Measurements from ENCODE around the gene TEP1. TPM values are rescaled to one million over a fixed set of nuclear protein-coding genes. Genes with fewer than 3 reads are reported as not detected.

Gene TEP1
- total RNA-seq, 1 donor from 2014 or later: 28.4 TPM

DNA sequence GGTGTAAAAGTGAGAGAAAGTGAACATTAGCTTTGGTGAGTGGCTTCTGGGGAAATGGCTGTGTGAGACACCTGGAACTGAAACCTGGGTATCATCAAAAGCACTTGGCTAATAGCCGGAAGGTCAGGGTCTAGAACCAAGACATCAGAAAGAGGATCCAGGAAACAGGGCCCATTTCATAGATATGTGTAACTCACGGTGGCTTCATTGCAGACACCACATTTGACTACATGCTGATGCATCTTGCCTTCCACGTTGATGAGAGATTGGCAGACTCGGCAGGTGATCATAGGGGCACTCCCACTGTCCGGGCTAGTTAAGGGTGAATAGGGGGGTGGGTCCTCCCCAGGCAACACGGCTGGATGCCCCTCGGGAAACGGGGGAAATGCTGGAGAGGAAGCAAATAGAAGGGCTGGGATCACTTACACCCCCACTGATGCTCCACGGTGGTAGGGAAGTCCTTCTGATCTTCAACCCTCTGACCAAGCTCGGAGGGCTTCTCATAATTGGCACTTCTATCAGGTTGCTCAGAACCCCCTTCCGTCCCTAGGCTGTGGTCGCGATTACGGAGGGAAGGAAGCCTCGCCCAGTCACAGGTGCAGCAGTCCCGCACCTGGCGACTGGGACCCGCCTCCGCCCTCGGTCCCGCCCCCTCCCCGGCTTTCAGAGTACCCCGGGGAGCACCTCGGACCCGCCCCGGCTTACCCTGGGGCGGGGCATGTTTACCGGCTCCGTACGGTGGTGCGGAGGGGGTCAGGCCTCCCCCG lies 47.3 kb upstream of the TEP1 start:
- H3K4me1 Mint-ChIP-seq (ENCODE audit: low read depth, unreplicated experiment): peaks cover 19% of the 10 kb centered on the region

DNA sequence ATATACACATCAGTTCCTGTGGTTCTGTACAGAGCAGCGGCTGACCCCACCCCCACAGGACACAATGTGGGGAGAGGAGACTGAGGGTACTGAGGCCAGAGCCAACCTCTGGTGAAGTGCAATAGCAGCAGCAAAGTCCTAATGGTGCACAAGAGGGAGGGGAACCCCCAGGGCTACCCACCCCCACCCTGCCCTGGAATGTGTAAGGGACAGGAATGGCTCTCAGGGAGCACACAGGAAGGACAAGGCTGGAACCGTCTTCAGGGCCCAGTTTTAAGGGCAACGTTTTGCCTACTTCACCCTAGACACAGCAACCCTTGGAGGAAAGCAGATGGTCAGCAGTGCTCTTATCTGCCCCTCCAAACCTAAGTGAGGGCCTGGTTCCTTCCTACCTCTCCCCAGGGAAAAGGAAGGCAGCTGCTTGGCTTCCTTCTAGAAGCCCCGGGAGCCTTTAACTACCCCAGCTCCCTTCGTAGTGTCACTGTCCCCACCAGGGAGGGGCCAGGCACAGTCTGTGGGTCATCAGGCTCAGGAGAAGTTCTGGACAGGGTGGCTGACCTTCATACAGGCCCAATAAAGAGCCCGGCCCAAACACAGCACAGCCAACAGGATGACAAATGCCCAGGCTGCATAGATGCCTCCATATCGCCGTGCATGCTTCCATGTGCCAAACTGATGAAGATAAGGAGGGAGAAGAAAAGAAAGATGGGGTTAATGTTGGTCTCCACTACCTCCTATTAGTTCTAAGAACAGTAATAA lies 44.9 kb upstream of the TEP1 start:
- H3K4me1 ChIP-seq (ENCODE audit: insufficient read depth, low read length): peaks cover 17% of the 10 kb centered on the region
- FAIRE-seq (no peak), DNase-seq (ENCODE audit: low read depth) (no peak)
- peaks cover 19% of the 10 kb centered on the region for H3K36me3 ChIP-seq (ENCODE audit: insufficient read depth, low read length)
- no peak overlapping the region for H3K4me3 ChIP-seq (ENCODE audit: insufficient read depth, low read depth, low read length)
- Mint-ChIP-seq H3K36me3 (ENCODE audit: low read depth, unreplicated experiment) (peaks cover 4% of the 10 kb centered on the region), H3K9me3 (ENCODE audit: unreplicated experiment) (peaks cover 1% of the 10 kb centered on the region), H3K4me1 (ENCODE audit: low read depth, unreplicated experiment) (peaks cover 19% of the 10 kb centered on the region), H3K27ac (ENCODE audit: unreplicated experiment) (no peak overlapping the region), H3K27me3 (ENCODE audit: low read depth, unreplicated experiment) (no peaks in the 10 kb centered on the region), H3K4me3 (ENCODE audit: unreplicated experiment) (no peak overlapping the region)
- H2AFZ ChIP-seq (ENCODE audit: low read depth, low read length): no peak overlapping the region
- H3K79me2 ChIP-seq (ENCODE audit: insufficient read depth, low read length): peaks cover 66% of the 10 kb centered on the region
- no peak overlapping the region for H3K9ac ChIP-seq (ENCODE audit: low read length)
- no peak overlapping the region for H3K4me2 ChIP-seq (ENCODE audit: low read length)
- peaks cover 31% of the 10 kb centered on the region for H4K20me1 ChIP-seq (ENCODE audit: insufficient read depth, low read length)
- no peak overlapping the region for H3K27ac ChIP-seq (ENCODE audit: low read depth, low read length)
- H3K27me3 ChIP-seq (ENCODE audit: insufficient read depth, low read length): no peaks in the 10 kb centered on the region
- H3K9me3 ChIP-seq (ENCODE audit: insufficient read depth, low read depth, low read length): no peaks in the 10 kb centered on the region
- TF ChIP-seq EZH2 (IDR thresholded peaks at IDR 0.05; ENCODE audit: insufficient read depth, low read length): no peak
- TF ChIP-seq, protein P1, sequence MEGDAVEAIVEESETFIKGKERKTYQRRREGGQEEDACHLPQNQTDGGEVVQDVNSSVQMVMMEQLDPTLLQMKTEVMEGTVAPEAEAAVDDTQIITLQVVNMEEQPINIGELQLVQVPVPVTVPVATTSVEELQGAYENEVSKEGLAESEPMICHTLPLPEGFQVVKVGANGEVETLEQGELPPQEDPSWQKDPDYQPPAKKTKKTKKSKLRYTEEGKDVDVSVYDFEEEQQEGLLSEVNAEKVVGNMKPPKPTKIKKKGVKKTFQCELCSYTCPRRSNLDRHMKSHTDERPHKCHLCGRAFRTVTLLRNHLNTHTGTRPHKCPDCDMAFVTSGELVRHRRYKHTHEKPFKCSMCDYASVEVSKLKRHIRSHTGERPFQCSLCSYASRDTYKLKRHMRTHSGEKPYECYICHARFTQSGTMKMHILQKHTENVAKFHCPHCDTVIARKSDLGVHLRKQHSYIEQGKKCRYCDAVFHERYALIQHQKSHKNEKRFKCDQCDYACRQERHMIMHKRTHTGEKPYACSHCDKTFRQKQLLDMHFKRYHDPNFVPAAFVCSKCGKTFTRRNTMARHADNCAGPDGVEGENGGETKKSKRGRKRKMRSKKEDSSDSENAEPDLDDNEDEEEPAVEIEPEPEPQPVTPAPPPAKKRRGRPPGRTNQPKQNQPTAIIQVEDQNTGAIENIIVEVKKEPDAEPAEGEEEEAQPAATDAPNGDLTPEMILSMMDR (IDR thresholded peaks at IDR 0.05; ENCODE audit: insufficient read depth, low read depth, low read length): no peak

More for the DNA sequence above, 47.3 kb upstream of the TEP1 start:
- peak overlapping the region; percentile 65 for H2AFZ ChIP-seq (ENCODE audit: low read depth, low read length)
- no peaks in the 10 kb centered on the region for H3K27me3 Mint-ChIP-seq (ENCODE audit: low read depth, unreplicated experiment)
- peak overlapping the region; percentile 94 for H3K4me3 Mint-ChIP-seq (ENCODE audit: unreplicated experiment)
- peak overlapping the region; percentile 90 for H3K9ac ChIP-seq (ENCODE audit: low read length)
- peaks cover 48% of the 10 kb centered on the region for H3K79me2 ChIP-seq (ENCODE audit: insufficient read depth, low read length)
- H4K20me1 ChIP-seq (ENCODE audit: insufficient read depth, low read length): peaks cover 31% of the 10 kb centered on the region
- peaks cover 19% of the 10 kb centered on the region for H3K36me3 ChIP-seq (ENCODE audit: insufficient read depth, low read length)
- peaks cover 1% of the 10 kb centered on the region for H3K9me3 Mint-ChIP-seq (ENCODE audit: unreplicated experiment)
- H3K36me3 Mint-ChIP-seq (ENCODE audit: low read depth, unreplicated experiment): peaks cover 4% of the 10 kb centered on the region
- H3K4me1 ChIP-seq (ENCODE audit: insufficient read depth, low read length): peaks cover 14% of the 10 kb centered on the region
- peak overlapping the region; percentile 95 for H3K4me2 ChIP-seq (ENCODE audit: low read length)
- peak overlapping the region; percentile 77 for H3K27ac ChIP-seq (ENCODE audit: low read depth, low read length)
- H3K27ac Mint-ChIP-seq (ENCODE audit: unreplicated experiment): peak overlapping the region; percentile 69
- FAIRE-seq (no peak), DNase-seq (ENCODE audit: low read depth) (no peak)
- H3K9me3 ChIP-seq (ENCODE audit: insufficient read depth, low read depth, low read length): no peaks in the 10 kb centered on the region
- no peaks in the 10 kb centered on the region for H3K27me3 ChIP-seq (ENCODE audit: insufficient read depth, low read length)
- peak overlapping the region; percentile 79 for H3K4me3 ChIP-seq (ENCODE audit: insufficient read depth, low read depth, low read length)
- TF ChIP-seq EZH2 (IDR thresholded peaks at IDR 0.05; ENCODE audit: insufficient read depth, low read length): no peak
- TF ChIP-seq, protein P1 (IDR thresholded peaks at IDR 0.05; ENCODE audit: insufficient read depth, low read depth, low read length): no peak
